DND-41 (cell line): Measurements from ENCODE around the gene CRYL1.

Experiments used
- CTCF ChIP-seq: IDR thresholded peaks from 2 replicates; pipeline ENCODE4 v1.5.1; 2012; ENCODE audit warnings: borderline replicate concordance, low read length, moderate library complexity, mild to moderate bottlenecking; ENCODE audit not compliant: poor library complexity, severe bottlenecking; ENCODE audit errors: extremely low read depth
- EZH2 ChIP-seq: IDR thresholded peaks from 3 replicates; pipeline ENCODE4 v1.6.1; 2012; ENCODE audit warnings: borderline replicate concordance, low read depth, mild to moderate bottlenecking, moderate library complexity, low read length, inconsistent platforms; ENCODE audit not compliant: severe bottlenecking

DNA sequence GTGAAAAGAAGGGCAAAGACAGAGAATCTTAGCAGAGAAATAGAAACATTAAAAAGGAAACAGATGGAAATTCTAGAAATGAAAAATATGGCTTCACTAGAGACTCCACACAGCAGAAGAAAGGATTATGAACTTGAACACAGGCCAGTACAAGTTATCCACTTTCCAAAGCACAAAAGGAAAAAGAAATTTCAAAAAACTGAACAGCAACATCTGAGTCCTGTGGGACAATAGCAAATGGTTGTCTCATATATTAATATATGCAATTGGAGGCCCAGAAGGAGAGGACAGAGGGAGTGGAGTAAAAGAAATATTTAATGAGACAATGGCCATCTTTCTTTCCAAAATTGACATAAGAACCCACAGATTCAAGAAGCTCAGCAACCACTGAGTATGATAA, 151.8 kb downstream of the CRYL1 start:
- TF ChIP-seq CTCF = no peak
- no peak for TF ChIP-seq EZH2
